Right cardiac atrium (tissue), 5 donors: ENCODE results near the gene ETV4. TPM values are rescaled to one million over a fixed set of nuclear protein-coding genes. Genes with fewer than 3 reads are reported as not detected.
A peak's percentile ranks its signal among the peaks of the same experiment; 100 is the strongest.

Experiments
- ATAC-seq, 2 donors: fragments of 200-7000 bp; cut with Tn5 transposase; one replicate each; pipeline versions ENCODE4 v1.8.0 to v1.9.1; 2020; ENCODE audit warnings: moderate library complexity in 2 of 2, mild to moderate bottlenecking in 1 of 2
- DNase-seq, 3 donors: peaks; one replicate each; pipeline ENCODE4 v3.0.0-alpha.2; 2020
- H3K27ac ChIP-seq: one replicate; pipeline ENCODE4 v1.5.1; 2013; ENCODE audit warnings: mild to moderate bottlenecking, low read length, control low read depth, moderate library complexity
- H3K27me3 ChIP-seq: one replicate; pipeline ENCODE4 v1.6.1; 2013; ENCODE audit not compliant: control insufficient read depth, insufficient read depth
- H3K4me1 ChIP-seq: one replicate; pipeline ENCODE4 v1.6.1; 2013; ENCODE audit warnings: low read length; ENCODE audit not compliant: control insufficient read depth, insufficient read depth
- H3K4me3 ChIP-seq: one replicate; pipeline ENCODE4 v1.5.1; 2013; ENCODE audit warnings: low read length, control low read depth
- H3K9me3 ChIP-seq: one replicate; pipeline ENCODE4 v1.6.1; 2013; ENCODE audit warnings: low read length; ENCODE audit not compliant: control insufficient read depth
- WGBS: extraction: QIAGEN DNeasy Blood & Tissue Kit; methylation state at CpG from one replicate; pipeline ENCODE4 v1.1.7; 2013; 5-methylcytosine and 5-hydroxymethylcytosine counted together
- intact Hi-C, 4 donors: fragments of 100-400 bp; cut with DNase I; formaldehyde crosslinking; loops; one replicate each; pipeline versions ENCODE4 v1.11.0 to v1.14.0; 2022 to 2023
- long read RNA-seq, 4 donors: library from polyadenylated mRNA; unstranded; transcript quantifications; one replicate each; pipeline ENCODE4 v2.0.0, GENCODE V29; 2020 to 2021
- polyA plus RNA-seq: library from polyadenylated mRNA; stranded (reverse); fragments of 200-250 nt; gene quantifications from one replicate; pipeline ENCODE4 v1.2.3, GENCODE V29; 2013
- total RNA-seq, 4 donors: library from RNA; stranded (reverse); fragmentation: NEBNext Ultra II Directional; extraction: Animal tissue kit (Norgen Biotek cat#: 25700); gene quantifications; one replicate each; pipeline ENCODE4 v1.2.1, GENCODE V29; 2021
- donor health status: healthy with polysubstance abuse.
- donor health status: DM: no; HTN: yes; CAD: no.
- donor health status: DM: no; HTN: no; CAD: no.
- donor health status: DM: no; HTN: yes; CAD: no; lungs with severe emphysema.
- donor health status: DM: yes; HTN: yes; CAD: no.

The ETV4 gene
- total RNA-seq (1 to 10 TPM in 1 of 4 donors, under 1 TPM in 2, not detected in 1; 0.14 to 2.1 (median 0.59) TPM), polyA plus RNA-seq (0.27 TPM)
- long read RNA-seq, donor 1, partial matches to known transcripts = 0 of 1 reads
- long read RNA-seq, donor 1, other reads (novel, unspliced or antisense) = 1 of 1 reads
- long read RNA-seq, donor 2, partial matches to known transcripts = 0 of 1 reads
- long read RNA-seq, donor 2, other reads (novel, unspliced or antisense) = 0 of 1 reads
- long read RNA-seq, donor 3, partial matches to known transcripts = 2 of 7 reads
- long read RNA-seq, donor 3, other reads (novel, unspliced or antisense) = 4 of 7 reads
- long read RNA-seq, donor 4, partial matches to known transcripts = 0 of 1 reads
- long read RNA-seq, donor 4, other reads (novel, unspliced or antisense) = 0 of 1 reads

DNA sequence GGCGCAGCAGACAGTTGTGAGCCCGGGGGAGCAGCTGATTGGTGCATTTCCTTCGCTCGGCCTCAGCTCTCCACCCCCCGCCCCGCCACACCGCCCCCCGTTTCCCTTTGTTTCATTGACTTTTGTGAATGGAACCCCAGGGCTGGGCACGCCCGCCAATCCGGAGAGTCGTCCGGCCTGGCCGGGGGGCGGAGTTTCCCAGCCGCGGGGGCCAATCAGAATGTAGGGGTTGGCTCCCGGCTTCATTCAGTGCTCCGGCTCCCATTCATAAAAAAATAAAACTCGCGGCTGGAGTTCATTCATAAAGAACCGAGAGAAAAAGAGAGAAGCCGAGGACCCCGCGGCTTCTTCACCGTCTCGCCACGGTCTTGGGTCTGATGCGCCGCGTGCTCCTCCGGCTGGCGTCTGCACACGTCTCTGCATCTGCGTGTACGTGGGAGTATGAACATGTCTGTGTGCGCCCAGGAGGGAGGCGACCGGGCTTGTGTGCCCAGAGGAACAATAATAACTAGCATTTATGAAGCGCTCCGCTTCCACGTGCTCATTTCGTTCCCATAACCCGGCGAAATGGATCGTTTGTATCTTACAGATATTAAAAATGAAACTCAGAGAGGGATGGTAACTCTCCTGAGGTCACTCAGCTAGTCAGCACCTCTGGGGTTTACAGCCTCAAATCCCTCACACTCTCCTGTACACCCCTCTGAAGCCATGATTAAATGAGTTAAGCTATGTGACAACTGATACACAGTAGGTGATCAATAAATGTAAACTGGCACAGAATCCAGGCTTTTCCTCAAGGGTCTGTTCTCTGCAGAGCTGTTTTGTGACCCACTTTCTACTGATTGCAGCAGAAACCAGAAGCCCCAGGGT is at the start of gene ETV4:
Gene ETV4, minus strand, starts transcription at position 22 of the 870 bp plus-strand sequence. CDS start 723 bp downstream, outside the sequence.
- intact Hi-C loops = no loop called here
- Histone ChIP-seq H3K4me1 (peaks cover 7% of the 10 kb centered on the region), H3K27me3 (no peaks in the 10 kb centered on the region), H3K9me3 (no peaks in the 10 kb centered on the region), H3K4me3 (peak within 1 kb of the TSS; percentile 88), H3K27ac (no peak within 1 kb of the TSS)
- ATAC-seq = peak; percentile 93 to 95
- under 1% methylated on average over 46 of the region's 46 CpGs for WGBS
- peak; percentile 93 to 97 (median 96) for DNase-seq

DNA sequence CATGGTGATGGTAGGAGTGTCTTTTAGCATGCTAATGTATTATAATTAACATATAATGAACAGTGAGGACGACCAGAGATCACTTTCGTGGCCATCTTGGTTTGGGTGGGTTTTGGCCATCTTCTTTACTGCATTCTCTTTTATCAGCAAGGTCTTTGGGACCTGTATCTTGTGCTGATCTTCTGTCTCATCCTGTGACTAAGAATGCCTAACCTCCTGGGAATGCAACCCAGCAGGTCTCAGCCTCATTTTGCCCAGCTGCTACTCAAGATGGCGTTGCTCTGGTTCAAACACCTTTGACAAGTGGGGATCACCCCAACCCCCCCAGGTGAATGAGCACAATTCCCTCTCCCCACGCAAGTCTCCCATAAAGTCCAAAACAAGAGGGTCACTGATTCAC is 49.3 kb upstream of the ETV4 start:
- no peak overlapping the region for H3K4me3 ChIP-seq
- DNase-seq = no peak
- H3K9me3 ChIP-seq = no peaks in the 10 kb centered on the region
- no peaks in the 10 kb centered on the region for H3K4me1 ChIP-seq
- intact Hi-C loops = no loop called here
- no peak overlapping the region for H3K27ac ChIP-seq
- ATAC-seq = no peak
- H3K27me3 ChIP-seq = no peaks in the 10 kb centered on the region
- 70% methylated on average over 4 of the region's 4 CpGs for WGBS

DNA sequence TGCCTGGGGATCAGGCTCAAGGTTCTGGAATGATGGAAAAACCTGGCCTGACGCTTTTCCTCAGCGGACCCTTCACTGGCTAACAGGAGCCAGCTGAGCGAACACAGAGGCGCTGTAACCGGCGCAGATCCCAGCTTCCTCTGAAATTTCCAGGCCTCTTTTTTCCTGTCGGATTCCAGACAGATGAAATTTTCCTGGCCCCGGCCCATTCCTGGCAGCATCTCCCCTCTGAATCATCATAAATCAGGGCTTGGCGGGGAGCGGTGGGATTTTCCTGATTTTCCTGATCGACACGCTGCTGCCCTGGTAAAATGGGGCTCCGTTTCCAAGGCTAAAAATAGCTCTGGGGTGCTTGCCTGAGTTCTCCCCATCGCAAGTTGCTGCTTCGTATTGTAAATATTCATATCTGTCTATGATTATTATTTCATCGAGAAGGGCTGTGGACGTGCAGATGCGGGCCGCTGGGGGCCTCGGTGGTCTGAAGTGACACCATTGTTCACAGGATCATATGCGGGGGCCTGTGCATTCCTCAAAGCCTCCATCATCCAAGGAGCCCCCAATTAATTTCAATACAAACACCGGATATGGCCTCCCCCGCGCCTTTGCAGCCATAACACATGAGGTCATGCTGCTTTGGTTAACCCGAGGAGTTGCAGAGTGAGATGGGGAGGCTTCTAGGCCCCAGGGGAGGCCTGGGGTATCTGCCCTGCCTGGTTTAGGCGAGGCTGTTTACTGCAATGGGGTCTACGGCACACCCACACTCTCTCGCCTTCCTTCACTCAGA is 45.8 kb upstream of the ETV4 start:
- Histone ChIP-seq H3K27me3 (no peaks in the 10 kb centered on the region), H3K4me1 (peaks cover 6% of the 10 kb centered on the region), H3K9me3 (no peaks in the 10 kb centered on the region), H3K4me3 (no peak overlapping the region), H3K27ac (peak overlapping the region; percentile 68)
- intact Hi-C loops = no loop called here
- peak; percentile 88 to 94 (median 92) for DNase-seq
- WGBS = 36% methylated on average over 28 of the region's 28 CpGs
- ATAC-seq = peak; percentile 89 to 91

DNA sequence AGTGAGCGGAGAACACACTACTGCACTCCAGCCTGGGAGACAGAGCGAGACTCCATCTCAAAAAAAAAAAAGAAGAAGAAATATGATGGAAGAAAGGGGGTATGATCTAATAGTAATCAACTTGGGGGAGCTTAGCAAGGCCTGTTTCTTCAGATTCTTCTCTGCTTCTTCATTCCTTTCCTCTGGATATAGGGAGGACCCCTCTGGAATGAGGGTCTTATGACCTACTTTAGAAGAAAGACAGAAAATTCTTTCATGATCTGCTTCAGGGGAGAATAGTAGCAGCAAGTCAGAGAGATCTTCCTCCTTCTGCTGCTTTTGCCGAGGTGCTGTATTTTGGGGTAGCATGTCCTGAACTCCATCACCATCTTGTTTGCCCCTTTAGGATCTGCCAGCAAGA is 44.9 kb upstream of the ETV4 start:
- ATAC-seq (no peak), DNase-seq (no peak)
- Histone ChIP-seq H3K9me3 (no peaks in the 10 kb centered on the region), H3K27me3 (no peaks in the 10 kb centered on the region), H3K27ac (peak overlapping the region; percentile 68), H3K4me3 (no peak overlapping the region), H3K4me1 (peaks cover 6% of the 10 kb centered on the region)
- 83% methylated on average over 3 of the region's 3 CpGs for WGBS
- intact Hi-C loops = no loop called here

DNA sequence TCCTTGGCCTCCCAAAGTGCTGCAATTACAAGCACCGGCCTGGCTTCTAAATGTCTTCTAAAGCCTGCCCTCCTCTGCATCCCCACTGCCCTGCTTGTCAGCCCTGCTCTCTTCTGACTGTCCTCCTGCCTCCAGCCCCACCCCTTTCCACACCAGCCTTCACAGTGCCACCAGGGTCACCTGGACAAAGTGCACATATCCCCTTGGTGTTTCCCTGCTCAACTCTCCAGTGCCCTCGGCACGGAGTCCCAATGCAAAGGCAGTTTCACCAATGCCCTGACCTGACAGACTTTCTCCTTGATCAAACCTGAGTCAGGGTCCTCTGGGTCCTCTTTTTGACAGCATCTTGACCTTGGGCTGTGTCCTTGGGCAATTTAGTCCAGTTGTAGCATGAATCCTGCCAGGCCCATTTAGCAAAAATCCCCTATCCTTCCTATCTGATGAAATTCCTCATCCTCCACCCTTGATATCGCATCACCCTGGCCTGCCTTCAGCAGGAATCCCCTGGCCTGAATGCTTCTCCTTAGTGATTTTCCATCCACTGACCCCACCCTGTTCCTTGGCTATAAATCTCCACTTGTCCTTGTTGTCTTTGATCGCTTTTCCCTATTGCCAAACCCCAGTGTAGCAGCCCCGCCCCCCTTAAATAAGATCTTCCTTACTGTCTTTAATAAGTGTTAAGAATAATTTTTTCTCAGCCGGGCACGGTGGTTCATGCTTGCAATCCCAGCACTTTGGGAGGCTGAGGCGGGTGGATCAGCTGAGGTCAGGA is 42.7 kb upstream of the ETV4 start:
- H3K9me3 ChIP-seq = no peaks in the 10 kb centered on the region
- no peaks in the 10 kb centered on the region for H3K27me3 ChIP-seq
- H3K27ac ChIP-seq = peak overlapping the region; percentile 70
- intact Hi-C loops = no loop called here
- peak in 1 of 2 donors; percentile 38 for ATAC-seq
- peaks cover 6% of the 10 kb centered on the region for H3K4me1 ChIP-seq
- DNase-seq = peak in 1 of 3 donors; percentile 54
- no peak overlapping the region for H3K4me3 ChIP-seq
- 77% methylated on average over 9 of the region's 9 CpGs for WGBS

DNA sequence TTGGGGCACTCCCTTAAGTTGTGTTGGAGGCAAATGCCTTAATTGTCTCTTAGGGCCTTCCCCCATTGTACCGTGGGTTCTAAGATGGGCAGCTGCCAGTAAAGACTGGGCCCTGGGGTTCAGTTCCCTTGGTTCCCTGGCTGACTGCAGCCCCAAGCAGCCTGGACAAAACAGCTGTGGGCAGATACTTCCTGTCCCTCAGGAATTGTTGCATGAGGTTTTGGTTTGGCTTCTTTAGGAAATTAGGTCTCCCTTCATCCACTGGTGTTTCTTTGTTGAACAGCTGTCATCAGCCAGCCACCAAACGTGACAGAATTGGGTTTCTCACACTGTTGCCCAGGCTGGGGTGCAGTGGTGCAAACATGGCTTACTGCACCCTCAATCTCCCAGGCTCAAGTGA is 42.0 kb upstream of the ETV4 start:
- Histone ChIP-seq H3K27me3 (no peaks in the 10 kb centered on the region), H3K4me3 (no peak overlapping the region), H3K4me1 (peaks cover 6% of the 10 kb centered on the region), H3K27ac (no peak overlapping the region), H3K9me3 (no peaks in the 10 kb centered on the region)
- DNase-seq (no peak), ATAC-seq (no peak)
- 38% methylated on average over 2 of the region's 2 CpGs for WGBS
- intact Hi-C loops = no loop called here

DNA sequence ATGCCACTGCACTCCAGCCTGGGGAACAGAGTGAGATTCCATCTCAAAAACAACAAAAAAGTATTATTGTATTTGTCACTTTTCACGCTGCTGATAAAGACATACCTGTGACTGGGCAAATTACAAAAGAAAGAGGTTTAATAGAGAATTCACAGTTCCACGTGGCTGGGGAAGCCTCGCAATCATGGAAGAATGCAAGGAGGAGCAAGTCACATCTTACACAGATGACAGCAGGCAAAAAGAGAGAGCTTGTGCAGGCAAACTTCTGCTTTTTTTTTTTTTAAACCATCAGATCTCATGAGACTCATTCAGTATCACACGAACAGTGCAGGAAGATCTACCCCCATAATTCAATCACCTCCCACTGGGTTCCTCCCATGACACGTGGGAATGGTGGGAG is 41.5 kb upstream of the ETV4 start:
- H3K4me3 ChIP-seq = no peak overlapping the region
- no peaks in the 10 kb centered on the region for H3K9me3 ChIP-seq
- no peak for ATAC-seq
- H3K27ac ChIP-seq = no peak overlapping the region
- intact Hi-C loops = no loop called here
- no peaks in the 10 kb centered on the region for H3K27me3 ChIP-seq
- WGBS = 70% methylated on average over 5 of the region's 5 CpGs
- H3K4me1 ChIP-seq = peaks cover 6% of the 10 kb centered on the region
- no peak for DNase-seq

DNA sequence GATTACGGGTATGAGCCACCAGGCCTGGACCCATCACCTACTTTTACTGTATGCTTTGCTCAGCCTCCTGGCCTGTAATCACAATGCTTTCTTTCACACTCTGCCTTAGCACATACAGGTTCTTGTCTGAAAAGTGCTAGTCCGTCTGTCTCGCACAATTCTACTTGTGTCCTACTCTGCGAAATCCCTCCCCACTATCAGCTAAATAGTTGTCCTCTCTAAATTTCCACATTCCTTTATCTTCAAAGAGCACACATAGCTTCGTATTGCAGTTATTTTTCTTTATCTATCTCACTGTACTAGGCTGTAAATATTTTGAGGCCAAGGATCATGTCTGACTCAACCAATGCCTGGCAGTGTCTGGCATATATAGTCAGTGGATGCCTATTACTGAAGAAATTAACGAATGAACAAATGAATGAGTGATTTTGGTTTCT is 38.5 kb upstream of the ETV4 start:
- Histone ChIP-seq H3K27ac (peak overlapping the region; percentile 40), H3K4me3 (no peak overlapping the region), H3K4me1 (peaks cover 10% of the 10 kb centered on the region), H3K9me3 (no peaks in the 10 kb centered on the region), H3K27me3 (no peaks in the 10 kb centered on the region)
- intact Hi-C loops = no loop called here
- WGBS = 89% methylated on average over 6 of the region's 6 CpGs
- ATAC-seq (no peak), DNase-seq (no peak)

DNA sequence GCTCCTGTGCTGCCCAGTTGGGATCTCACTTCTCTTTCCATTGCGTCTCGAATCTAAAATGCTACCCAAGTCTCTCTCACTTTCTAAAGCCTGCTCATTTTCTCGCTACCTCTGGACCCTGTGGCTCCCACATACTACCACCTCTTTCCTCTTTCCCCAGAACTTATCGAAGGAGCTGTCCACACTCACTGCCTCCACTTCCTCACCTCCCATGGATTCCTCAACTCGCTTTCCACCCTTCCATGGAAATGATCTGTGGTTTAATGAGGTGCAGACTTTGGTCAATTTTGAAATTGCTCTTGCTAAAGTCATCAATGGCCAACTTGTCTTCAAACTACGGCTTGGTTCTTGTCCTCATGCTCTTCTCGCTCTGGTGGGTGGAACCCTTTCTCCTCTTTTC is 37.2 kb upstream of the ETV4 start:
- H3K27ac ChIP-seq = no peak overlapping the region
- DNase-seq (no peak), ATAC-seq (no peak)
- H3K27me3 ChIP-seq = no peaks in the 10 kb centered on the region
- no peaks in the 10 kb centered on the region for H3K9me3 ChIP-seq
- intact Hi-C loops = no loop called here
- H3K4me1 ChIP-seq = peaks cover 7% of the 10 kb centered on the region
- H3K4me3 ChIP-seq = no peak overlapping the region
- 91% methylated on average over 7 of the region's 7 CpGs for WGBS

DNA sequence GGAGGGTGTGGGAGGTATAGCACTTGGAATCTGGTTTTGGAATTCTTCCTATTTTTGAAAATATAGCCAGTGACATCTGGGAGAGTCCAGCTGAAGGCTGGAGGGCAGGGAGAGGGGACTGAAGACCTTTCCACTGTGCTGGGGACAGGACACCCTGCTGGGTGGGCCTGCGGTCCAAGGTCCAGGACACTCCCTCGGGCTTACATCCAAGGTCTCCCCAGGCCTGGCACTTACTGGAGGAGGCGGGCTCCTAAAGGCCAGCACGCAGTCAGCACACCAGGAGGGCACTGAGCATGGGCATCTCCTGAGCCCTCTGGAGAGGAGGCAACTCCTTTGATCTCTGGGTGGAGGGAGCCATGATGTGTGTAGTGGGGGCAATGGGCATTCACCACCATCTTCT is 35.5 kb upstream of the ETV4 start:
- peak overlapping the region; percentile 36 for H3K27ac ChIP-seq
- no peaks in the 10 kb centered on the region for H3K9me3 ChIP-seq
- H3K4me3 ChIP-seq = no peak overlapping the region
- DNase-seq = no peak
- peaks cover 7% of the 10 kb centered on the region for H3K4me1 ChIP-seq
- ATAC-seq = peak in 1 of 2 donors; percentile 9
- intact Hi-C loops = no loop called here
- WGBS = 72% methylated on average over 4 of the region's 4 CpGs
- H3K27me3 ChIP-seq = no peaks in the 10 kb centered on the region
